Peyer's patch (tissue), 4 donors: ENCODE data around the gene HRH4. TPM values are rescaled to one million over a fixed set of nuclear protein-coding genes. Genes with fewer than 3 reads are reported as not detected.

Experiments used
- DNase-seq, 3 donors: peaks; one replicate each; pipeline ENCODE4 v3.0.0-alpha.2; 2017 to 2019
- H3K27ac ChIP-seq, 4 donors: fragments of 200-600 bp; sonication (generic); one replicate each; pipeline ENCODE4 v1.5.1; 2016 to 2019
- H3K27me3 ChIP-seq, 2 donors: fragments of 200-600 bp; sonication (generic); one replicate each; pipeline ENCODE4 v1.5.1; 2019
- H3K36me3 ChIP-seq, 3 donors: fragments of 200-600 bp; sonication (generic); one replicate each; pipeline ENCODE4 v1.5.1; 2016 to 2019
- H3K4me1 ChIP-seq, 4 donors: fragments of 200-600 bp; sonication (generic); one replicate each; pipeline ENCODE4 v1.5.1; 2016 to 2019
- H3K4me3 ChIP-seq, 4 donors: fragments of 200-600 bp; sonication (generic); 1 replicate in 3 of 4; 2 replicates in 1 of 4; pipeline ENCODE4 v1.5.1; 2016 to 2019; ENCODE audit warnings: mild to moderate bottlenecking in 1 of 4
- H3K9me3 ChIP-seq, 4 donors: fragments of 200-600 bp; sonication (generic); one replicate each; pipeline ENCODE4 v1.5.1; 2016 to 2019; ENCODE audit warnings: mild to moderate bottlenecking in 1 of 4
- CTCF ChIP-seq, 6 experiments: fragments of 450-650 bp in 4 of 6; fragments of 200-600 bp in 2 of 6; sonication (generic) in 1 of 6; IDR thresholded peaks; one replicate each; pipeline ENCODE4 v1.5.1; 2017 to 2019; ENCODE audit warnings: antibody characterized with exemption in 6 of 6, mild to moderate bottlenecking in 3 of 6, moderate library complexity in 1 of 6
- POLR2A ChIP-seq, 2 donors: fragments of 450-650 bp; IDR thresholded peaks; one replicate each; pipeline ENCODE4 v1.5.1; 2017; ENCODE audit warnings: antibody characterized with exemption in 2 of 2, mild to moderate bottlenecking in 2 of 2, moderate library complexity in 2 of 2
- total RNA-seq, 4 donors: library from RNA; depleted of rRNA; stranded (reverse); fragments of >200 nt; gene quantifications; one replicate each; pipeline ENCODE4 v1.1.0, GENCODE V29; 2016

HRH4 gene
- total RNA-seq, 4 donors from 2014 or later, result not detected

GRCh38 chr18:24447961-24448360 is 12.5 kb upstream of the HRH4 start:
- Histone ChIP-seq H3K36me3 (peaks cover 0 to 42% (median 0%) of the 10 kb centered on the region in 3 donors), H3K27me3 (no peaks in the 10 kb centered on the region), H3K9me3 (no peaks in the 10 kb centered on the region), H3K27ac (no peak overlapping the region), H3K4me1 (no peaks in the 10 kb centered on the region), H3K4me3 (no peak overlapping the region)
- TF ChIP-seq CTCF (IDR thresholded peaks at IDR 0.05) (no peak), POLR2A (IDR thresholded peaks at IDR 0.05) (no peak)
- DNase-seq, result no peak

- no peaks in the 10 kb centered on the region for H3K27me3 ChIP-seq
- H3K4me1 ChIP-seq, result no peaks in the 10 kb centered on the region
- no peak for DNase-seq
- TF ChIP-seq CTCF (IDR thresholded peaks at IDR 0.05) (no peak), POLR2A (IDR thresholded peaks at IDR 0.05) (no peak)
- no peak overlapping the region for H3K27ac ChIP-seq
- peaks cover 0 to under 1% (median 0%) of the 10 kb centered on the region in 3 donors for H3K36me3 ChIP-seq
- no peak overlapping the region for H3K4me3 ChIP-seq
- no peaks in the 10 kb centered on the region for H3K9me3 ChIP-seq
Measured at GRCh38 chr18:24456549-24456948, 3.9 kb upstream of the HRH4 start.

- TF ChIP-seq POLR2A (IDR thresholded peaks at IDR 0.05) (no peak), CTCF (IDR thresholded peaks at IDR 0.05) (no peak)
- DNase-seq, result no peak
- Histone ChIP-seq H3K36me3 (no peaks in the 10 kb centered on the region), H3K27ac (no peak overlapping the region), H3K27me3 (no peaks in the 10 kb centered on the region), H3K9me3 (no peaks in the 10 kb centered on the region), H3K4me3 (no peak overlapping the region), H3K4me1 (no peaks in the 10 kb centered on the region)
Measured at GRCh38 chr18:24459772-24460171, 665 bp upstream of the HRH4 start.

- TF ChIP-seq POLR2A (IDR thresholded peaks at IDR 0.05) (no peak), CTCF (IDR thresholded peaks at IDR 0.05) (no peak)
- DNase-seq, result no peak
- no peaks in the 10 kb centered on the region for H3K27me3 ChIP-seq
- no peaks in the 10 kb centered on the region for H3K4me1 ChIP-seq
- no peaks in the 10 kb centered on the region for H3K9me3 ChIP-seq
- H3K36me3 ChIP-seq, result no peaks in the 10 kb centered on the region
- no peak overlapping the region for H3K27ac ChIP-seq
- no peak overlapping the region for H3K4me3 ChIP-seq
Measured at GRCh38 chr18:24461996-24462395, 1.6 kb downstream of the HRH4 start.

GRCh38 chr18:24462838-24463775 is 2.7 kb downstream of the HRH4 start:
- H3K27me3 ChIP-seq, result no peaks in the 10 kb centered on the region
- H3K36me3 ChIP-seq, result no peaks in the 10 kb centered on the region
- no peaks in the 10 kb centered on the region for H3K4me1 ChIP-seq
- H3K4me3 ChIP-seq, result no peak overlapping the region
- DNase-seq, result no peak
- no peaks in the 10 kb centered on the region for H3K9me3 ChIP-seq
- no peak for TF ChIP-seq POLR2A (IDR thresholded peaks at IDR 0.05)
- TF ChIP-seq CTCF (IDR thresholded peaks at IDR 0.05), result no peak
- no peak overlapping the region for H3K27ac ChIP-seq
